NCI-H146 treated with DMSO at 0.1 percent for 48 hours (cell line): ENCODE results near the gene HOXB4.
"Not testable (repeated sequence)": the region's sequence is repeated elsewhere in the genome, so short reads cannot be mapped to it uniquely, and the experiment has no call there.

ENCODE experiments used
- DNase-seq: peaks from one replicate; lab custom pipeline; 2025; ENCODE audit not compliant: unreplicated experiment; lab: John Stamatoyannopoulos, UW

Gene HOXB4

DNA sequence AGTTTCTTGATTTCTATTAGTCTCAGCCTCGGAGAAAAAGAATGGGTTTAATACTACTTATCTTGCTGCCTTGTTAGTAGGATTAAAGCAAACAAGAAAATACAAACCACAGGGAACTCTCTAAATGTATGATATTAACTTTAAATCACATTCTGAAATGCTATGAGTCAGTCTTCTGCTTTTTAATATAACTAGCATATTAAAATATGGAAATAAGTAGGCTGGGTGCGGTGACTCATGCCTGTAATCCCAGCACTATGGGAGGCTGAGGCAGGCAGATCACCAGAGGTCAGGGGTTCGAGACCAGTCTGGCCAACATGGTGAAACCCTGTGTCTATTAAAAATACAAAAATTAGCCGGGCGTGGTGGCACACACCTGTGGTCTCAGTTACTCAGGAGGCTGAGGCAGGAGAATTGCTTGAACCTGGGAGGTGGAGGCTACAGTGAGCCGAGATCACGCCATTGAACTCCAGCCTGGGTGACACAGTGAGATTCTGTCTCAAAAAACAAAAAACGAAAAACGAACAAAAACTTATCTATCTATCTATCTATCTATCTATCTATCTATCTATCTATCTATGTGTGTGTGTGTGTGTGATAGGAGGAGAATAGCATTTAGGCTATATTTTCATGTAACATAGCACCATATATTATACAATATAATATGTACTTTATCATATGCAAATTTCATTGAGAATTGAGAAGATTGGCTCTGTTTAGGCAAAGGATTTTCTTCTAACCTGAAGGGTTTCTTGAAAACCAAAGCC lies 42.2 kb downstream of the HOXB4 start:
- not testable (repeated sequence) for DNase-seq

DNA sequence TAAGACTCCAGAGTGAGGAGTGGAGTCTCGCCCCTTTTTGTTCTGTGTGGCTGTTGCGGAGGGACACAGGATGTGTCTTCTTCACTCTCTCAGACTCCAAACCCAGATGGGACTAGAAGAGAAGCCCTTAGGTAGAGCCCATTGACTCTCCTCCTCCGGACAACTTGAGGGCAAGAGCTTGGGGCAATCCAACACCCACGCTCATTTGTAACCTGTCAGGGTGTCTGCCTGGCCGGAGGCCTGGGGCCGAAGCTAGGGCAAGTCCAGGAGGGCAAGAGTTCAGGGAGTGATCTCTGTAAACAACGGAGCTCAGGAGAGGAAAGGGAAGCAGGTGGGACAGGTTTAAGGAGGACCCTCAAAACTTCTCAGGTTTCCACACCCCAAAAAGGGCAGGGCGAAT lies 45.9 kb downstream of the HOXB4 start:
- DNase-seq = no peak

DNA sequence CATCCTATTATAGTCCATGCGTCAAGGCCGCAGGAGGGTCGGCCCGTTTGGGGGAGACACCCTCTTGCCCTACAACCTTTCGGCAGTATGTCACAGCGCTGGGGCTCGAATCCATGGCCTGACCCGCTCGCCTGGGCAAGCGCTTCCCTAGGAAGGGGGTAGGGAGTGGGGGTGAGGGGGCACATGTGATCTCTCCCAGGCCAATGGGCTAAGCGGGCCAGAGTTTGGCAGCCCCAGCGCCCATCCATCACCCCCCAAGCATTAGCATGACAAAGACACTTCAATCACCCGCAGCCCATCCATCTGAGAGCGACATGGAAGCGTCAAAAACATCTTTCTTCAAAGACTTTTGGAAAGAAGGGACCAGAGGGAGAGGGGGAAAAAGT lies 47.3 kb downstream of the HOXB4 start, which contains the start of gene HOXB1:
HOXB1 (minus strand) TSS at position 125 of the 386 bp plus-strand sequence; CDS start at position 18, 107 bp downstream.
- no peak for DNase-seq

DNA sequence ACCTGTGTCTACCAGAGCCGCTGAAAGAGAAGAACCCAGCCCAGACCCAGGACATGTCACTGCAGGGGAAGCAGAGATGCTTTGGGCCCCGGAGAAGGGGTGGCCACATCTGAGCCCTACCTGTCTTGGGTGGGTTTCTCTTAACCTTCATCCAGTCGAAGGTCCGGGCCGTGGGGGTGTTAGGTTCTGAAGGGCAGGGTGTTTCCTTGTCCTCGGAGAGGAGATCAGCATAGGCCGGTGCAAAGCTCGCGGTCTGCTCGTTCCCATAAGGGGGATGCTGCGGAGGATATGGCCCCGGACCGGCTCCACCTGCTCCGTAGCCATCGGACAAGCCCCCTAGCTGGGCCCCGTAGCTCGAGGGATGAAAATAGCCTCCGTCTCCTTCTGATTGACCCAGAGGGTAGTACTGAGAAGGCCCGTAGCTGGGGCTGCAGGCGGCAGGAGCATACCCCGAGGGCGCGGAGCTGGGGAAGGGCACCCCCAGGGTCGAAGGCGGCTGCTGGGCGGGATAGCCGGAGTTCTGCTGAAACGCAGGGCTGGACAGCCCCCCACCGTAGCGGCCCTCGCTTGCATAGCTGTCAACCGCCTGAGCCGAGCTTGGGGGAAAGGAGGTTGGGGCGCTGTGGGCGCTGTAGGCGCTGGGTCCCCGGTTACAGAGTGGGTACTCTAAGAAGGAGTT lies 47.8 kb downstream of the HOXB4 start:
- DNase-seq = no peak

DNA sequence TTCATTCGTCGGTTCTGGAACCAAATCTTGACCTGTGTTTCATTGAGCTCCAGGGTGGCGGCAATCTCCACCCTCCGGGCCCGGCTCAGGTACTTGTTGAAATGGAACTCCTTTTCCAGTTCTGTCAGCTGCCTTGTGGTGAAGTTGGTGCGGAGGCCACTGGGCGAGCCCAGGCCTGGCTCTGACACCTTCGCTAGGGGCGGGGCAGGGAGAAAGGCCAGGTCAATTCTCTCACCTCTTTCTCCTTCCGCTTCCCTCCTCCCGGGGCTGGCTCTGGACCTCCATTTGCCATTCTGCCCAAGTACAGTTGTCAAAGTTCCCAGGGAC lies 48.5 kb downstream of the HOXB4 start:
- DNase-seq = no peak

DNA sequence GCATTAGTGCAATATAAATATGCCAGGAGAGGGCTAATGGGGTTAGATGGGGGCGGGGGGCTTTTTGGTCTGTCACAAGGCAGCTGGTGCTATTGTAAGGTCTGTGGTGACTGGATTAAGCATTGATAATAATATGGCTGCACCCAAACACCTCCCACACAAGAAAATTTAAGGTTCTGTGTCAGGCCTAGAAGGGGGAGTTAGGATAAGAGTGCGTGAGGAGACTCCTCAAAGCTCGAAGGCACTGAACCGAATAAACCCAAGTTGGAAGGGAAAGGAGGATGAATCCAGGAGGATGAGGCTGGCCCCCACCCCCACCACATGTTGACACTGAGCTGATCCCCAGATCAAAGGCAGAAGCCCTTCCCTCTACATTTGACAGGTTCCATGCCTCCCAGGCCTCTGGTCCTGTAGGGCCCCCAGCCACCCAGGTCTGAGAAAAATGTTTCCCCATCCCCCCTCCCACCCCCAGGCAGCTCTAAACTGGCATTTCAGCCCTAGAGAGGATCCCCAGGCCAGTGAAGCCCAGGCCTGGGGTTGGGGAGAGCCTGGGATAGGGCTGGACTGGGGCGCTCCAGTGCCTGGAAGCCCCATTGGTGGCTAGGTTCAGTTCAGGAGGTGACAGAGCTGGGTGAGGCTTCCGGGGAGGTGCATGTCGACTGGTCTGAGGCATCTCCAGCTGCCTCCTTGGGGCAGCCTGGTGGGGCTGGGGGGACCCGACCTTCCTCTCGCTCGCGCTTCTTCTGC lies 49.0 kb downstream of the HOXB4 start:
- DNase-seq = no peak

DNA sequence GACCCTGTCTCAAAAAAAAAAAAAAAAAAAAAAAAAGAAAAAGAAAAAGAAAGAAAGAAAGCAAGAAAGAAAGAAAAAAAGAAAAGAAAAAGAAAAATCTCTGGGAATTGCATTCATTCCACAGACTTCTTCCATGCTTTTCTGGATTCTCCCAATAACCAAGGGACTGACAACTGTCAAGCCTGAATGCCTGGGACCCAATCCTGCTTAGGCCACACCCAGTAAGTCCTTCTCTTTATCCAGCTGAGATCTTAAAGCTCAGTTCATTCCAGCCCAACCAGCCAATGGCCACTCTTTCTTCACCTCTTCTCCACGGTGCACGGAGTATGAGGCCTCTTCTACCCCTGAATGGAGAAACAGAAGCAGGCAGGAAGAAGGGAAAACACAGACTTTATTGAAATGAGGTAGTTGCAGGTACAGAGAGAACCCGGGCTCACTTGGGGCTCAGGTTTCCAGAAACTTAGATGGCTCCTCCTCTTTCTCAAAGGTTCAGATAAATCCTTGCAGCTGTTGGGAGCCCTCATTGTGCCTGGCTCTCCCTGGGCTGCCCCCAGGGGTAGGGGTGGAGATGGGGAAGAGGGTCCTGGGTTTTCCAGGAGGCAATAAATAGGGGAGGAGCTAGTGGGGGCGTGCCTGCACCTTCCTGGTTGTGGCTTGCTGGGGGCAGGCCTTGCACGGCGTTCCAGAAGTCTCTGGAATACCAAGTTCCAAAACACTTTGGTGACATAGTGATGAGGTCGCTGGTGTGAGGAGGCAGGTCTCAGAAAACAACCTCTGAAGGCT lies 49.8 kb downstream of the HOXB4 start:
- no peak for DNase-seq

DNA sequence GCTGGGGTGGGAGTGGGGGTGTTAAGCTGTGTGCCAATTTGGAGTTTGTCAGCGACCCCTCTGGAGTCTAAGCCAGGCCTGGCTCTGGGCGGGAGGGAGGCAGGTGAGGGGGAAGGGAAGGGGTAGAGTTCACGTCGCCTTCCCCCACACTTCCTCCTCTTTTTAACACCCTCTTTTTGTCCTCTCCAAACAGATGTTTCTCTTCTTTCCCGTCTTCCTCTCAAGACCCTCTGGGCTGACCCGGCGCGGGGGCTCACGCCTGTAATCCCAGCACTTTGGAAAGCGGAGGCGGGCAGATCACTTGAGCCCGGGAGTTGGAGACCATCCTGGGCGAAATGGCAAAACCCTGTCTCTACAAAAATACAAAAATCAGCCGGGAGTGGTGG lies 50.6 kb downstream of the HOXB4 start:
- DNase-seq = no peak

DNA sequence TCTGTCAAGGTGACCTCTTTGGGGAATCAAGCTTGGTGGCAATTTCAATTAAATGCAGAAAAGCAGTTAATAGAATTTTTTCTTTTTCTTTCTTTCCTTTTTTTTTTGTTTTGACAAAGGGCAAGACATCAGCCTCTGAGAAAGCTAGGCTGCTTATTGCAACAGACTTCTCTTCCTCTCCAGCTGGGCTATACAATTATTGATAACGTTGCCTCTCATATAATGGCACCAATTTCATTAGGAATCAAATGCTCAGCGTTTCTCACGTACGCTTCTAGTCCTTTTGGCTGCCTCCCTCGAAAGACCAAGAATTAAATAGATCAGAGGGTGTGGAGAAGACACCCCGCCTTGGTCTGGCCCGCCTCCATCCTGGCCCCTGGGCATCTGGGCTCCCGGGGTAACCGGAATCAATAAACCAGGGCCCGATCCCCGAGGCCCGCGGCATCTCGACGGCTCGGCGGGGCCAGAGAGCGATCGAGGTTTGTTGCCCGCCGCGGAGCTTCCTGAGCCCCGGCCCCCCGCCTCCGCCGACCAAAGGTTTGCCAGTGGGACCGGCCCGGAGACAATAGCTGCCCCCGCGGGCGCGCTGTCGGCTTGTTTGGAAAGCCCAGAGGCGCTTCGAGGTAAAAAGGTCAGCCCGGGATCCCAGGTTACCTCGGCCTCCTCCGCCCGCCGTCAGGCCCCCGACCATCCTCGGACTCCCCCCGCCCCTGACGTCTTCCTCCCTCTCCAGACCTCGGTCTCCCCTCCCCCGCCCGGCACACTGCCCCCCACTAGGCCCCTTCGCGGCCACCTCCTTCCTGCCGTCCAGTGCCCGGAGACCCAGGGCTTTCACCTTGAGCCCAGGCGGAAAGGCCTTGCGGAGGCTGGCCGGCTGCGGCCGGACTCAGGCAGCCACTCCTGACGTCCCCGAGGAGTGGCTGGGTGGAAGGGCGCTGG lies 51.3 kb downstream of the HOXB4 start:
- no peak for DNase-seq
